HepG2 (cell line): ENCODE results near the gene MCM6. TPM values are rescaled to one million over a fixed set of nuclear protein-coding genes. Genes with fewer than 3 reads are reported as not detected.

ENCODE experiments used
- CENPT ChIP-seq: sonication (generic); formaldehyde crosslinking; IDR thresholded peaks from 2 replicates; pipeline ENCODE4 v1.8.0; 2022; ENCODE audit warnings: low read depth, mild to moderate bottlenecking, moderate library complexity, missing genetic modification reagents
- HMGXB3 ChIP-seq: sonication (generic); formaldehyde crosslinking; IDR thresholded peaks from 2 replicates; pipeline ENCODE4 v1.4.0; 2020; ENCODE audit warnings: missing genetic modification reagents, borderline replicate concordance
- MXD4 ChIP-seq: IDR thresholded peaks from 2 replicates; pipeline ENCODE4 v1.6.1; 2016; ENCODE audit warnings: mild to moderate bottlenecking, missing biosample characterization, missing genetic modification reagents
- SRSF9 ChIP-seq: fragments of 200-400 bp; formaldehyde crosslinking; IDR thresholded peaks from 2 replicates; pipeline ENCODE4 v1.6.1; 2018; ENCODE audit warnings: borderline replicate concordance, mild to moderate bottlenecking, low read depth, low read length; ENCODE audit not compliant: insufficient read depth, poor library complexity, severe bottlenecking
- TP53 ChIP-seq: sonication (generic); formaldehyde crosslinking; conservative IDR thresholded peaks from 2 replicates; pipeline ENCODE4 v1.4.0; 2020; ENCODE audit warnings: missing genetic modification reagents
- ZBTB14 ChIP-seq: sonication (generic); formaldehyde crosslinking; IDR thresholded peaks from 2 replicates; pipeline ENCODE4 v1.4.0; 2020; ENCODE audit warnings: missing genetic modification reagents
- ZBTB7A ChIP-seq: sonication (generic); formaldehyde crosslinking; IDR thresholded peaks from 2 replicates; pipeline ENCODE4 v1.8.0; 2022; ENCODE audit warnings: mild to moderate bottlenecking, missing genetic modification reagents
- ZEB1 ChIP-seq: IDR thresholded peaks from 2 replicates; pipeline ENCODE4 v1.6.1; 2012; ENCODE audit warnings: mild to moderate bottlenecking, low read depth, inconsistent platforms; ENCODE audit not compliant: insufficient replicate concordance
- ZGPAT ChIP-seq: IDR thresholded peaks from 2 replicates; pipeline ENCODE4 v1.6.1; 2016; ENCODE audit warnings: mild to moderate bottlenecking
- ZHX1 ChIP-seq: sonication (generic); formaldehyde crosslinking; IDR thresholded peaks from 2 replicates; pipeline ENCODE4 v1.8.1; 2022; ENCODE audit warnings: low read depth, mild to moderate bottlenecking, missing genetic modification reagents
- ZNF17 ChIP-seq: sonication (generic); formaldehyde crosslinking; IDR thresholded peaks from 2 replicates; pipeline ENCODE4 v1.5.0; 2020; ENCODE audit warnings: mild to moderate bottlenecking, missing genetic modification reagents
- ZNF225 ChIP-seq: sonication (generic); formaldehyde crosslinking; IDR thresholded peaks from 2 replicates; pipeline ENCODE4 v1.4.0; 2020; ENCODE audit warnings: mild to moderate bottlenecking, missing genetic modification reagents
- ZNF235 ChIP-seq: sonication (generic); formaldehyde crosslinking; IDR thresholded peaks from 2 replicates; pipeline ENCODE4 v1.8.1; 2023; ENCODE audit warnings: mild to moderate bottlenecking, missing genetic modification reagents, borderline replicate concordance
- ZNF556 ChIP-seq: sonication (generic); formaldehyde crosslinking; IDR thresholded peaks from 2 replicates; pipeline ENCODE4 v1.4.0; 2020; ENCODE audit warnings: mild to moderate bottlenecking, missing genetic modification reagents, borderline replicate concordance
- ZNF747 ChIP-seq: sonication (generic); formaldehyde crosslinking; IDR thresholded peaks from 2 replicates; pipeline ENCODE4 v1.8.1; 2023; ENCODE audit warnings: missing genetic modification reagents, mild to moderate bottlenecking, borderline replicate concordance
- ZNF878 ChIP-seq: sonication (generic); formaldehyde crosslinking; IDR thresholded peaks from 2 replicates; pipeline ENCODE4 v1.8.1; 2023; ENCODE audit warnings: mild to moderate bottlenecking, missing genetic modification reagents, moderate library complexity
- ZSCAN9 ChIP-seq: IDR thresholded peaks from 2 replicates; pipeline ENCODE4 v1.6.1; 2016; ENCODE audit warnings: borderline replicate concordance
- polyA plus RNA-seq, 8 experiments: library from polyadenylated mRNA; depleted of rRNA in 3 of 8; stranded (reverse) in 7 of 8; unstranded in 1 of 8; fragments of >200 nt; fragmentation: Illumina TruSeq in 4 of 8; extraction: Trizol in 4 of 8; gene quantifications; 2 replicates each; pipeline versions ENCODE4 v1.2.1 to v1.2.3, GENCODE V29; 2011 to 2016; ENCODE audit warnings: low read depth in 4 of 8, missing spikeins in 1 of 8, mixed read lengths in 1 of 8; ENCODE audit not compliant: insufficient read depth in 1 of 8
- total RNA-seq, 5 experiments: library from RNA; depleted of rRNA; stranded (reverse); fragments of >200 nt; fragmentation: Illumina TruSeq; extraction: Trizol; gene quantifications; 2 replicates each; pipeline ENCODE4 v1.2.3, GENCODE V29; 2016; ENCODE audit warnings: low read depth in 1 of 5

The MCM6 gene
- total and polyA plus RNA-seq, 2 of the 13 experiments (the other 11 are each of a cell fraction or from before 2014, with no cell fraction given) = 9.7 to 18.7 TPM

- TF ChIP-seq ZHX1 (CRISPR knock-in tag) = no peak
- TF ChIP-seq MXD4 (CRISPR knock-in tag) = 0 out of 2 replicates have a peak, but pooled peaks have one; percentile 71
- TF ChIP-seq ZNF225 (CRISPR knock-in tag) = no peak
- TF ChIP-seq ZNF747 (CRISPR knock-in tag) = peak; percentile 83; the same call in 1 of the 2 replicates
- TF ChIP-seq ZNF556 (CRISPR knock-in tag) = no peak
- no peak for TF ChIP-seq ZNF17
- no peak for TF ChIP-seq ZBTB7A (CRISPR knock-in tag)
- 0 out of 2 replicates have a peak, but pooled peaks have one; percentile 48 for TF ChIP-seq ZNF235 (CRISPR knock-in tag)
- peak; percentile 73; the same call in 1 of the 2 replicates for TF ChIP-seq ZSCAN9 (CRISPR knock-in tag)
- peak; percentile 41; the same call in 1 of the 2 replicates for TF ChIP-seq HMGXB3
- TF ChIP-seq ZNF878 = peak; percentile 61; the same call in 1 of the 2 replicates
- peak; percentile 74; the same call in 1 of the 2 replicates for TF ChIP-seq CENPT (CRISPR knock-in tag)
- 0 out of 2 replicates have a peak, but pooled peaks have one; percentile 45 for TF ChIP-seq ZBTB14 (CRISPR knock-in tag)
- 0 out of 2 replicates have a peak, but pooled peaks have one; percentile 24 for TF ChIP-seq ZGPAT (CRISPR knock-in tag)
- no peak for TF ChIP-seq TP53 (CRISPR knock-in tag)
- TF ChIP-seq SRSF9 = no peak
- TF ChIP-seq ZEB1 = no peak
Measured at GRCh38 chr2:135876066-135876711, at the start of gene MCM6 (continued).
